Activated CD4-positive, CD25-positive, alpha-beta regulatory T cell (primary cell): ENCODE measurements around the gene HTT-AS.
"Not testable (repeated sequence)": the region's sequence is repeated elsewhere in the genome, so short reads cannot be mapped to it uniquely, and the experiment has no call there.

Experiments used
- DNase-seq, 4 experiments: peaks; one replicate each; lab custom pipeline; 2025; lab: John Stamatoyannopoulos, UW

HTT-AS gene

DNA sequence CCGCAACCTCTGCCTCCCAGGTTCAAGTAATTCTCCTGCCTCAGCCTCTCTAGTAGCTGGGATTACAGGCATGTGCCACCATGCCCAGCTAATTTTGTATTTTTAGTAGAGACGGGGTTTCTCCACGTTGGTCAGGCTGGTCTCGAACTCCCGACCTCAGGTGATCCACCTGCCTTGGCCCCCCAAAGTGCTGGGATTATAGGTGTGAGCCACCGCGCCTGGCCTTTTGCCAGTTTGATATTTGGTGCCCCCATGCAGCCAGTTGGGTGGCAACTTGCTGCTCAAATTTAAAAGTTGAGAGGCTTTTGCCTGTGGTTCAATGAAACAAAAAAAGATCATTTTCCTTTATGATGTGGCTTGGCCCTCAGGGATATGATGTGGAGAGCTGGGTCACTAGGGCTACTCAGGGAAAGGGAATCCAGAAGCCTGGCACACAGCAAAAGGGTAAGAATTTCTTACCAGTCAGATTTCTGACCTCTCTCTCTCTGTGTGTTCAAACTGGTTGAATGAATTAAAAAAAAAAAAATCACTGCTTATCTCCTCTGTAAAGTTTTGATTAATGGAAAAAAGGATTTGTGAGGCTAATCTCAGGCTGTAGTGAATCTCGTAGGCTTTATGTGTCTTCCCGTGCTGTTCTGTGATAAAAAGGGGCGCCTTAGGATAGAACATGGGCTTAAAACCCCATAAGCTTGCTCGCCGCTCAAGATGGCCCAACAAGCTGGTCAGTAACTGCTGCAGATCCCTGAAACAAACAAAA, 23.0 kb downstream of the HTT-AS start:
- DNase-seq: not testable (repeated sequence)

DNA sequence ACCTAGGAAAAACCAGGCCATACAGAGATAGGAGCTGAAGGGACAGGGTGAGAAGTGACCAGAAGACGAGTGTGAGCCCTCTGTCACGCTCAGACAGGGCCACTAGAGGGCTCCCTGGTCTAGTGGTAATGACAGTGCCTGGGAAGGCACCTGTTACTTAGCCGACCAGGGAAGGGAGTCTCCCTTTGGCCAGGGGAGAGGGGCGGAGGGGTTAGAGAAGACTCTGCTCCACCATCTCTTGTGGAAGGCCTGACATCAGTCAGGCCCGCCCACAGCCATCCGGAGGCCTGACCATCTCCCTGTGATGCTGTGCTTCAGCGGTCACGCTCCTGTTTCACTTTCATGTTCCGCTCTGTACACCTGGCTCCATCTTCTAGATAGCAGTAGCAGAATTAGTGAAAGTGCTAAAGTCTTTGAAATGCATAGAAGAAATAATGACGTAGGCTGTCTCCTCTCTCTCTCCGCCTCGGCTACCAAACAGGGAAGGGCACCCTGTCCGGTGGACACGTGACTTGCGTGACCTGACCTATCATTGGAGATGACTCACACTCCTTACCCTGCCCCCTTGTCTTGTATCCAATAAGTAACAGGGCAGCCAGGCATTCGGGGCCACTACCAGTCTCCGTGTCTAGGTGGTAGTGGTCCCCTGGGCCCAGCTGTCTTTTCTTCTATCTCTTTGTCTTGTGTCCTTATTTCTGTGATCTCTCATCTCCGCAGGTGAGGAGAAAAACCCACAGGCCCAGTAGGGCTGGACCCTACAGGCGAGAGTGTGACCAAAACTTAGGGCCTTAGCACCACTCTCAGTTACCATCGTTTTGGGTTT, 26.7 kb downstream of the HTT-AS start:
- DNase-seq: peak; percentile 34 to 52 (median 51)

DNA sequence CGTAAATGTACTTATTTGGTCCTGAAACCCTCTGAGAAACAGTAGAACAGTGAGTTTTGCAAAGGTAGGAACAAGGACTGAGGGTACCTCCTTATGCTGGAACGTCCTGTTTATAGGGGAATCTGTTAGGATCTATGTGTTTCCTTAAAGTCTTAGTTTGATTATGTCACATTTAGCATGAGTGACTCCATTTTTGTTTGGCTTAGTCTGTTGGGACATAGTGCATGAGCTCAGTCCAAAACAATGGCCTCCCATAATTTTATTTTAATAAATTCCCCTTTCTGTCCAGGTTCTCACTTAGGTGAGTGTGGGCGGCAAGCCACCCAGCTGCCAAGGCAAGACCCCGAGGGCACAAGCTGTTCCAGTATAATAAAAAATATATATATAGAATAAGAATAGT, 27.7 kb downstream of the HTT-AS start:
- DNase-seq: no peak

DNA sequence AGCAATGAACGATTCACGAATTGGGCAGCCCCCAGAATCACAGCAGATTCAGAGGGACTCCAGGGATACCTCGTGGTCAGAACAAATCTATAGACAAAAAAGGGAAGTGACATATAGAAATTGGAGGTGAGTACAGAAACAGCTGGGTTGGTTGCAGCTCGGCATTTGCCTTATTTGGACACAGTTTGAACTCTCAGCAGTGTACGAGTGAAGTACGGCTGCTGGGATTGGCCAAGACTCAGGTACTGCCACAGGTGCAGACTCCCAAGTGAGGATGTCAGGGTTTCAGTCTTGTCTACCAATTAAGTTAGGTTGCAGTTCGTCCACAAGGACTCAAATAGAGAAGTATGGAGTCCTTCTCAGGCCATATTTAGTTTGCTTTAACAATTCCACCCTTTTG, 28.2 kb downstream of the HTT-AS start:
- DNase-seq: no peak

DNA sequence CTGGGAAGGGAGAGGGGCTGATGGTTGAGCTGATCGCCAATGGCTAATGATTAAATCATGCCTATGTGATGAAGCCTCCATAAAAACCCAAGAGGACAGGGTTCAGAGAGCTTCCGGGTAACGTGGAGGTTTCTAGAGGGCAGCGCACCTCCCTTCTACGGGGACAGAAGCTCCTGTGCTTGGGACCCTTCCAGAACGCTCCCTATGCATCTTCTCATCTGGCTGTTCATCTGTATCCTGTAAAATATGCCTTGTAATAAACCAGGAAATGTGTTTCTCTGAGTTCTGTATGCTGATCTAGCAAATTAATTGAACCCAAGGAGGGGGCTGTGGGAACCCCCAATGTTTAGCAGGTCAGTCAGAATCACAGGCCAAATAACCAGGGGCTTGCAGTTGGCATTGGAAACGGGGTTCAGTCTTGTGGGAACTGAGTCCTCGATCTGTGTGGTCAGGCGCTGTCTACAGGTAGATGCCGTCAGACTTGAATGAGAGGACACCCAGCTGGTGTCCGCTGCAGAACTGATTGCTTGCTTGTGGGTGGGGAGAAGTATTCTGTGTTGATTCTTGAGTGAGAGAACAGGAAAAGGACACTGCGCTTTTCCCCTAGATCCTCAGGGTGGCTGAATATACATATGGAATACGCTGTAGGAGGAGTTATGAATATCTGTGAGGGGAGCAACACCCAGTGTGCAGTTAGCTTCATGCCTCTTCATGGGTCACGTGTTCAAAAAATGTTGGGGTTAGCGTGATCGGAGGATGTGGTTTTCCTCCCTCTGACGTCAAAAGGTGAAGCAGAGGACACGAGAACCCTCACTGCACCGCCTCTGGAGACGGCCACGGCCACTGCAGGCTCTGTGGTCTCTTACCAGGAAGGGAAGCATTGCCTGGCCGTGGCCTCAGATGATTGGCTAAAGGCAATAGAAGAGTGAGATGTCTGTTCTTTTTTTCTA, 29.2 kb downstream of the HTT-AS start:
- peak in 3 of 4 experiments; percentile 42 to 53 (median 53) for DNase-seq

DNA sequence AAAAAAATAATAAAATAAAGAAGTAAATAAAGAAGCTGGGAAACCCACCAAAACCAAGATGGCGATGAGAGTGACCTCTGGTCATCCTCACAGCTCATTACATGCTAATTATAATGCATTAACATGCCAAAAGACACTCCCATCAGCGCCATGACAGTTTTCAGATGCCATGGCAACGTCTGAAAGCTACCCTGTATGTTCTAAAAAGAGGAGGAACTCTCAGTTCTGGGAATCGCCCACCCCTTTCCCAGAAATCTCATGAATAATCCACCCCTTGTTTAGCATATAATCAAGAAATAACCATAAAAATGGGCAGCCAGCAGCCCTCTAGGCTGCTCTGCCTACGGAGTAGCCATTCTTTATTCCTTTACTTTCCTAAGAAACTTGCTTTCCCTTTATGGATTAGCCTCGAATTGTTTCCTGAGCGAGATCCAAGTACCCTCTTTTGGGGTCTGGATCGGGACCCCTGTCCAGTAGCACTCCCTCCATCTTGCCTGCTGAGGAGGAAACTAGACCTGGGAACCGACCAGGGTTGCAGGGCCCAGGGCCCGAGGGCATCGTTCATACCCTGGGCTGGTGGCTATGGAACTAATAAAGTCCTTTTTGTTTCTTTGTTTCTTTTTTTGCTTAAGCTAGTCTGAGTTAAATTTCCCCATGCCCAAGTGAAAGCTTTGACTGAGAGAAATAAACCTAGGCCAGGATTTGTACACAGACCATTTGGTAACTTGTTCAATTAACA, 30.9 kb downstream of the HTT-AS start:
- no peak for DNase-seq

DNA sequence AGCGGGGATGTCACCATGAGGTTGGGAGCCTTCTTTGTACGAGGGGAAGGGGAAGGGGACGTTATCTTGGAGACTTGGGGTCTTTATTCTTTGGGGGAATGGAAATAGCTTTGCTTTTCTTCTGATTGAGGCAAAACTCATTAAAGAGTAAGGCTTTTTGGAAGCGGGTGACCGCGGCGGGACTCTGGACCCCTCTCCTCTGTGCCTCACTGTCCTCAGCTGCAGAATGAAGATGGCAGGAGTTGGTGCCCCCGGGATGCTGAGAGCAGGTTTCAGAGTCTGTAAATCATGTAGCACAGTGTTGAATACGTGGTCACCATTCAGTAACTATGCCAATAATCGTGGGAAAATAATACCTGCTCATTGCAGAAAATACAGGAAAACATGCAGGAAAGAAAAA, 32.1 kb downstream of the HTT-AS start:
- DNase-seq: no peak

DNA sequence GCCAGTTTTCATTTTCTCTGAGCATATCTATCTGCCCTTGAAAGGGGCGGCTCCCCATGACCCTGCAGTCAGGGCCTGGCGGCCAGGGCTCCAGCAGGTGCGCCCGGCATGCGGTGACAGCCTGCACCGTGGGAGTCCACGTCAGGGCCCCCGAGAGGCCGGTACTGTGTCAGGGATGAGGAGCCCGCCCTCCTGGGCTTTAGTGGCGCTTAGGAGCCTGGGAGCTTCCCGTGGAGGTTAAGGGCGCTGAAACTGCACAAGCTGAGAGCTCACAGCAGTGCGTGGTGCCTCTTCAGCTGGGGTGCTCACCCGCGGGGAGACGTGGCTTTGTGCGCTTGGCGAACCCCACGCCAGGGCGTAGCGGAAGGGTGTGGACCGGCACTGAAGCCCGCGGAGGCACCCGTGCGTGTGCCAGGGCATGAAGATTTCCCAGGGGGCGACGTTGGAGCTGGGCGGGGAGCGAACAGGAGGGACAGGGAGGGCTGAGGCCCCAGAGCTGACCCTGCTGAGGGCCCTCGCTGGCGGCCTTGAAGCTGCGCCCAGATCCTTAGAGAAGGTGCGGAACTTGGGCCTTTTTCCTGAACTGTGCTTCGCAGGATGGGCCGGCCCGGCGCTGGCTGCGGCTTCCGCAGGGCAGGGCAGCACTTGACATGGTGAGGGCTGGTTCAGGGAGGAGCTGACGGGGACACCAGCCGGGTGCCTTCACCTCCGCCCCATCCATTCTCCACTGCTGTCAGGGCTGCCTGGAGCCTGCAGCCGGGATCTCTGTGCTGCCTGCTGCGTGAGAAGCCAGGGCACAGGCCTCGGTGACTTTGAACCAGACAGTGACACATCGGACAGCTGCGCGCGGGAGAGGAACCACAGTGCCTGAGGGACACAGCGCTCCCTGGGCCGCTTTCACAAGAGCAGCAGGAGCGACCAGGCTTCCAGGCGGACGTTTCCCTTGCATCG, 32.9 kb downstream of the HTT-AS start:
- peak in 3 of 4 experiments; percentile 13 to 20 (median 18) for DNase-seq

DNA sequence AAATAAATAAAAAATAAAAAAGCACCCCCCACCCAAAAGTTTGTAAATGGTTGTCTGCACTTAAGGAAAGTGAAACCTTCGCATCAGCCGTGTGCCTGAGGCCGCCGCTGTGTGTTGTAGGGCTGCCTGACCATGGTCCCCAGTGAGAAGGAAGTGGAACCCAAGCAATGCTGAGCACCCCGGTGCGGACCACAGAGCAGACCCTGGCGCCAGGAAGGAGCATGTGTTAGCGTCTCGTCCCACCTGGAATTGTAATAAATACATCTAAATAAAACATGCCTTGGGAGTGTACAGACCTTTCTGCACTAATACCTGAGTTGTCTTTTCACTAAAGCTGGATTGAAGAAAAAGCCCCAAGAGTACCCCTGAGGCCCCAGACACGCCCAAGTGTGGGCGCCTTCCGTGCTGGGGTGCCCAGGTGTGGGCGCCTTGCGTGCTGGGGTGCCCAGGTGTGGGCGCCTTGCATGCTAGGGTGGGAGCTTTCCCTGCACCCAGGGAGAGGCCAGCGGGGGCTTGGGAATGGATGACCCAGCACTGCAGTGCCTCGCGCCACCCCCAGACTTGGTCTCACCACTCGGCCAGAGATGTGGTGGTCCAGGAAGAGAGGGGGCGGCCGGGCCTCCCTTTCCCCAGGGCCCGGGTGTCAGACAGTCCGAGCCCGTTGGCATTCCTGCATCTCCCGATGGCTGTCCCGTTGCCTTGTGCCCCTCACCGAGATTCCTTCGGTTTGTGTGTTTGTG, 33.7 kb downstream of the HTT-AS start:
- DNase-seq: no peak

DNA sequence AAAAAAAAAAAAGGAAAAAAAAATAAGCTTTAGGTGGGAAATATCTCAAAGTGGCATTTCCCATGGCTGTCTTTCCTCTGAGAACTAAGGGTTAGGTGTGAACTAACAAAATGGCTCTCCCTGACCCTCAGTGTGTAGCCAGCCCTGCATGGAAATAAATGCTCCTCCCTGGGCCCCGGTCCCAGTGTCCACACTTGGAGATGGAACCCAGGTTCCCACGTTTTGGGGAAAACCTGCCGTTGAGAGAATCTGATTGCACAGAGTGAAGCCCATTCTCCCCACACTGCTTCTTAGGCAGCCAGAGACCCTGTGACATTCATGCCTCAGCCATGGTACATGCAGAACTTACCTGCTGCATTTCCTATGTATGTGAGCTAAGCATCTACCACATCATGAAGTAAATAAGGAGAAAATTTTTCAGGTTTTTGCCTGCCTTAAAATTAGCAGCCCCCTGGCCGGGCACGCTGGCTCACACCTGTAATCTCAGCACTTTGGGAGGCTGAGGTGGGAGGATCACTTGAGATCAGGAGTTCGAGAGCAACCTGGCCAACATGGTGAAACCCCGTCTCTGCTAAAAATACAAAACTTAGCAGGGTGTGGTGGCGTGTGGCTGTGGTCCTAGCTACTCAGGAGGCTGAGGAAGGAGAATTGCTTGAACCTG, 34.5 kb downstream of the HTT-AS start:
- no peak for DNase-seq

DNA sequence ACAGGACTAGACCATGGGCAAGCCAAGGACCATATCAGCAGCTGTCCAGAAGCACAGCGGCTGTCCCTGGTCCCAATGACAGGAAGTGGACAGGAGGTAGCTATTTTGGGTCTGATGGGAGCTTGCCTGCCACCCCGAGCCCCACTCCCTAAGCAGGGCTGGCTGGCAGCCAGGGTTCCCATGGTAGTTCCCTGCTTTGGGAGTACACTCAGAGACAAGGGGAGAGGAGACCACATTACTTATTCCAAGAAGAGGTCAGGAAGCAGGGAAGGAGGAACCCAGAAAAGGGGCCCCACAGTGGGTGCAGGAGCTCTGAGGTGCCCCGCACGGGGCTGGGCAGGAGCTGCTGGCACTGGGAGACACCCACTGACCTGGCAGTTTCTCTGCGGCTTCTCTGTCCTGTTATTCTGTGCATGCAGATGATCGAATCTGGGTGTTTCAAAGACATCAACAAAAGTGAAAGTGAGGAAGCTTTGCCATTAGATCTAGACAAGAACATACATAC, 36.3 kb downstream of the HTT-AS start:
- DNase-seq: no peak

DNA sequence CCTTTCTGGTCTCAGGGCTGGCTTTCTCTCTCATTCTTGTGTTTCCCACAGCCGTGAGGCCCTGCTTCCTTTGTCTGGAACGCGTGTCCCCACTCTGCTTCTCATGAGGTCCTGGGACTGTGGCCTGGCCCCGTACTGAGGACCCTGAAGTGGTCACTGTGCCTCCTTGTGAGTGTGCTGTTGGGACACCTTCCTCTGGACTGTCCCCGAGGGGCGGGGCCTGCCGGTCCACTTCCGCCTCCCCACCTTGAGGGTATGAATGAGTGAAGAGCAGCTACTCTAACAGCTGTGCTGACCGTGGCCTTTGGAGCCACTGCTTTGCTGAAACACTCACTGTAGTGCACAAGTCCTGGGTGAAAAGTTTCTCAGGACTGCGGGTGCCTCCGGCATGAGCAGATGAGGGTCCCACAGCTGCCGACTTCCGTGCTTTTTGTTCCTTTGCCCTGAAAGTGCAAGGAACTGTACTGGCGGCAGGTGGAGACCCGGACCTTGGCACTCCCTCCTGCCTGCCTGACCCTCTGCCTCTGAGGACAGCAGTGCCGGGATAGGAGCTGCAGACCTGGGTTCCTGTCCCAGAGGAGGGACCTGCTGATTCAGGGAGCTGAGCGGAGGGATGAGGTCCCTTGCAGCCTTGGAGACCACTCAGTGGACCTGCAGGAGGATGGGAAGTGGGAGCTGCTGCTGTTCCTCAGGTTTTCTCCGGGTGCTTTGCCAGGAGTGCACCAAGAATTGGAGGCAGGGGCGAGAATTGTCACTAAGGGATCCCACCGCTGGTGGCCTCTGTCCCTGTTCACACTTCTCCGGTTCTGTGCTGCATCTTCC, 38.0 kb downstream of the HTT-AS start:
- no peak for DNase-seq

DNA sequence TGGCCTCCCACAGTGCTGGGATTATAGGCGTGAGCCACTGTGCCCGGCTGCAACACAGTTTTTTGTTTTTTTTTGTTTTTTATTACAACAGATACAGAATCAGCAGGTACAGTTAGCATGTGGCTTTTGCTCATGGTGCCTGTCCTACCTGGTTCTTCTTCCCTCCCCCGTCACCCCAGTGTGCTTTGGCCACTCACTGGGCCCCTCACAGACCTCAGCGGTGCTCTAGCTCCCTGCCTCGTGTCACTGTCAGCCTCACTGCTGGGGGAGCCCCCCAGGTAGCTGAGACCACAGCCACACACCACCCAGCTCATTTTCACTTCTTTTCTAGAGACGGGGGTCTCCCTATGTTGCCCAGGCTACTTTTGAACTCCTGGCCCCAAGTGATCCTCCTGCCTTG, 38.7 kb downstream of the HTT-AS start:
- no peak for DNase-seq

DNA sequence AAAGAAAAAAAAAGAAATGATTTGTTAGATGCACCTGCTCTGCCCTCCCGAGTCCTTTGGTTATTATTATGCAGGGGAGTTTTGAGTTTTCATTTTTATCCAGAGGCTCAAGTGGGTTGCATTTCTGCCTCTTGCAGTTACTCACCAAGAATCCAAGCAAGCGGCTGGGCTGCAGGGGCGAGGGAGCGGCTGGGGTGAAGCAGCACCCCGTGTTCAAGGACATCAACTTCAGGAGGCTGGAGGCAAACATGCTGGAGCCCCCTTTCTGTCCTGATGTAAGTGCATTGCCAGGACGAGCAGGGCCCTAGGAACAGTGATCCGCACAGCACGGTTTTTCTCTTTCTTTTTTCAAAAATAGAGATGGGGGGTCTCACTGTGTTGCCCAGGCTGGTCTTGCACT, 39.1 kb downstream of the HTT-AS start:
- DNase-seq: no peak

DNA sequence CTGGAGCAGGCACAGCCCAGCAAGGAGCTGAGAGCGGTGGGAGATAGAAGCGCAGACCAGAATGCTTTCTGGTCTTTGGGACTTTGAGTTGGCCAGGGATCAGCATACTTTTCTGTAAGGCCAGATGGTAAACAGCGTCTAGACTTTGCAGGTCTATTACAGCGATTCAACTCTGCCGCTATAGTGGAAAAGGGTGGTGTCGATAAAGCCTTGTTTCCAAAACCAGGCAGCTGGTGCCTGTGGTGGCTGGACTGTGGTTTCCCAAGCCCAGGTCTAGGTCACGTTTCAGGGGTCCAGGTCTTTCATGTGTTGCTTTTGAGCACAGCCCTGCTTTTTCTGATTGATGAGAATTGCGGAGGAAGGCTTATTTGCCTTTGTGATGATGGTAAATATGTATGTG, 40.1 kb downstream of the HTT-AS start:
- no peak for DNase-seq

DNA sequence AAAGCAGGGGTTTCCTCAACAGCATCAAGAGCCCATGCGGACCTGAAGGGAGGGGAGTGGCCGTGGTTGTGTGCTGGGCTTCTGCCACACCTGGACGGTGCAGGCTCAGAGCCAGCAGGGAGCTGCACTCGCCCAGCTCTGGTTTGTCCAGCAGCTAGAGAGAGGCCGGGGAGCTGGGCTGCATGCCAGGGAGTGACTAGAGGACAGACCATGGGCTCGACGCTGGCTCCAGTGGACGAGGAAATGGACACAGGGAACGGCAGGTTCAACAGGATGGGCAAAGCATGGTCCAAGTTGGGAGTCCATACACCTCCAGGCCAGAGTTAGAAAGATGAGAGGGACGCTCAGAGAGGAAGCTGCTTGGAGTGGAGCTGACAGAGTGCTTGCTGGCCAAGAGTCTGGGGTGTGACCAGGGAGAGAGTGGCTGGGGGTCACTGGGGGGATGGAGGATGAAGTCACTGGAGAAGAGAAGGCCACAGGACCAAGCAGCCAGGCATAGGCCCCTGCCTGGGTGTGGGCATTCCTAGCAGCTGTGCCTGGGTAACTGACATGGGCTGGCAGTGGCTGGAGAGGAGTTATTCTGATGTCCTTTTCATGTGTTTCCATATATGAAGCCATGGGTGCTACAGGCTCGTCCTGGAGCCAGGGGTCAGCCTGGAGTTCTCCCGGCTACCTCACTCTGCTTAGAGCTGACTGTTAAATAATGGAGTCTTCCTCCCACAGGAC, 42.8 kb downstream of the HTT-AS start:
- DNase-seq: no peak
